Islet precursor cell (in vitro differentiated cells): ENCODE results near the gene TRIO.
"Not testable (repeated sequence)": the region's sequence is repeated elsewhere in the genome, so short reads cannot be mapped to it uniquely, and the experiment has no call there.

Source experiments
- DNase-seq: peaks from one replicate; pipeline ENCODE4 v3.0.0-alpha.2; 2018

The TRIO gene

GRCh38 chr5:14421851-14422250, 278.7 kb downstream of the TRIO start:
- DNase-seq, result no peak

GRCh38 chr5:14424011-14424685, 281.0 kb downstream of the TRIO start:
- peak; percentile 2 for DNase-seq

GRCh38 chr5:14425559-14425958, 282.4 kb downstream of the TRIO start:
- peak; percentile 11 for DNase-seq

- DNase-seq, result peak; percentile 21
Observed at GRCh38 chr5:14426521-14426920, 283.4 kb downstream of the TRIO start.

GRCh38 chr5:14428302-14429081, 285.4 kb downstream of the TRIO start:
- peak; percentile 92 for DNase-seq

GRCh38 chr5:14429101-14430050, 286.2 kb downstream of the TRIO start:
- DNase-seq, result no peak

GRCh38 chr5:14431534-14431933, 288.4 kb downstream of the TRIO start:
- DNase-seq, result no peak

GRCh38 chr5:14432931-14433589, 289.9 kb downstream of the TRIO start:
- DNase-seq, result no peak

GRCh38 chr5:14435481-14435880, 292.3 kb downstream of the TRIO start:
- DNase-seq, result no peak

GRCh38 chr5:14436122-14436521, 293.0 kb downstream of the TRIO start:
- not testable (repeated sequence) for DNase-seq

- DNase-seq, result no peak
Observed at GRCh38 chr5:14436801-14437542, 293.8 kb downstream of the TRIO start.

- DNase-seq, result no peak
Observed at GRCh38 chr5:14438195-14438606, 295.1 kb downstream of the TRIO start.

GRCh38 chr5:14439087-14439871, 296.1 kb downstream of the TRIO start:
- no peak for DNase-seq

- no peak for DNase-seq
Observed at GRCh38 chr5:14440223-14440581, 297.1 kb downstream of the TRIO start.

GRCh38 chr5:14440582-14441431, 297.7 kb downstream of the TRIO start:
- DNase-seq, result peak; percentile 68

- DNase-seq, result no peak
Observed at GRCh38 chr5:14441641-14442040, 298.5 kb downstream of the TRIO start.

GRCh38 chr5:14442536-14442935, 299.4 kb downstream of the TRIO start:
- no peak for DNase-seq

- DNase-seq, result no peak
Observed at GRCh38 chr5:14443671-14444093, 300.5 kb downstream of the TRIO start.

GRCh38 chr5:14444161-14444560, 301.0 kb downstream of the TRIO start:
- no peak for DNase-seq

GRCh38 chr5:14445013-14445412, 301.9 kb downstream of the TRIO start:
- no peak for DNase-seq
